Stimulated activated CD8-positive, alpha-beta memory T cell treated with anti-CD3 and anti-CD28 coated beads, Interleukin-4, amount 100 ng/mL, for 1 hour (primary cell): ENCODE data around the gene KCND2.
"Not testable (repeated sequence)": the region's sequence is repeated elsewhere in the genome, so short reads cannot be mapped to it uniquely, and the experiment has no call there.

Experiments
- DNase-seq, 2 donors: peaks; one replicate each; pipeline ENCODE4 v3.0.0-alpha.2; 2020; ENCODE audit warnings: low read depth in 2 of 2, low spot score in 1 of 2

The KCND2 gene

DNA sequence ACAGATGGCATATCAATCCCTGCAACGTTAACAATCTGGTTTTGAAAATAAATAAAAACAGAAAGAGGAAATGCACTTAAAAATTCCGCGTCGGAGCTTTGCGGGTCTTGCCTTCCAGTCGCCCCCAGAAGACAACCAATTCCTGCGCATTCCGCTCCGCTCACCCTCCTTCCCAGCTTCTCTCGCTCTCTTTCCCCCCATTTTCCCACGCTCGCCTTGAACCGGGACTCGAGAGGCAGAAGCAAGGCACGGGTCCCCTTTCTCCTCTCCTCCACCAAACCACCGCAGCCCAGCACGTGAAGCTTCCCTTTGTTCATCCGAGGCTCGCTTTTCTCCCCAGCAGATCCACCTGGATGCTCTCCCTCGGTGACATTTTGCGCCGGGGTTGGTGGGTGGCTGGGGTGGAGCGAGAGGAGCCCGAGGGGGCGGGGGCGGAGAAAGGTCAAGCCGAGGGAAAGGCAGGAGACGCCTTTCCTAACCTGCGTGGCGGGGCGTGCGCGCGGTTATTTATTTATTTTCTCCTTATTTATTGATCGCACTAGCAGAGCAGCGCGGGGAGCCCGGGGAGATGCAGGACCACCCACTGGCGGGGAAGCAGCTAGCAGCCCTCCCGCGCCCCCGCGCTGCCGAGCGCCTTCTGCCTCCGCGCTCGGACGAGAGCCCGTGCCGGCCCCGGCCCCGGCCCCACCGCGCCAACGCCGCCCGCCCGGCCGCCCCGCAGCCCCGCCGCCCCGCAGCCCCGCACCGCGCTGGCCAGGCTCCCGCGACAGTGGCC is at the start of gene KCND2:
Gene KCND2 (plus strand): TSS at position 475 of the 775 bp plus-strand sequence.
- no peak for DNase-seq

DNA sequence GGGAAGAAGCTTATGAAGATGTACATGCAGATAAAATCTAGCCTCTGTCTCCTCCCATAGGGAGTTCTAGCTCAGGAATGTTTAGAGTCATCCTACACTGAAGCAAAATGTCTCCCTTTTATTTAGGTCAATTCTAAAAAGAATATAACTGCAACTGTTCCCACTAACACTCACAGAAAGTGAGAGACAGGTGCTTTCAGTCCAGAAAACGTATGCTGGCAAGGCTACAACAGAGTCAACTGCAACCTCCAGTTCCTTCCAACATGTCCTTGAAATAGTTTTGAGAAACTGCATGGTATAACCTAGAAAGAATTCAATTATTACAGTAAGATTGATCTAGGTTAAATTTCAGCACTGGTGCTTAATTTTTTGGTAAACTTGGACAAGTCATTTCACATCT is 46.8 kb upstream of the KCND2 start:
- no peak for DNase-seq

DNA sequence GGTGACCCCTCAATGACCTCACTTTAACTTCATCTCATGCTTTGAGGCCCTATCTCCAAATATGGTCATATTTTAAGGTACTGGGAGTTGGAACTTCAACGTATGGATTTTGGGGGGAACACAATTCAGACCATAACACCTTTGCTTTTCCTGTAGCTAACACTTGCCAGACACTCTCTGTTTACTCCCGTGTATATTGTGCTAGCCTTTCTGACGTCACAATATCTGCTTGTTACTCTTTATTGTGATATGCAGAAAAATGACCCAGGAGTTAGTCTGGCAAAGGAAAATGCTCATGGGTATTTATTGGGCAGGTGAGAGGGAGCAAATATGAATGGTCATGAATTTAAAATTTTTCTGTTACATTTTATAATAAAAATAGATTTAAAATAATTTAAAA is 45.7 kb upstream of the KCND2 start:
- no peak for DNase-seq

DNA sequence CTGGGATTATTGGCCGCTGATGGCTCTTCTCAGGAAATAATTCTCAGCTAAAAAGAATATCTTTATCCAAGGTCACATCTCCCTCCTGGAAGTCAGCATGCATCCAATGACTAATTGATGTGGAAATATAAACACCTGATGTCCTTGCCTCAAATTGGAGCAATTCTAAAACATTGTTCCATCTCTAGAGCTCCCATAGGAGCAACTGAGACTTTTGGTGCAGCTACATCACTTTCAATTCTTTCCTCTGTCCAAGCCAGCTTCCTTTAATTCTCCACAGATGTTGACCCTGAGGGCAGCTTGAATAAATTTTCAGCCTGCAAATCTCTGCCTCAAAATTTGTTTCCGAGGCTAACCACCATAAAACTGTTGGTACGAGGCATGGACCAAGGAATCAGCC is 43.9 kb upstream of the KCND2 start:
- DNase-seq: no peak

DNA sequence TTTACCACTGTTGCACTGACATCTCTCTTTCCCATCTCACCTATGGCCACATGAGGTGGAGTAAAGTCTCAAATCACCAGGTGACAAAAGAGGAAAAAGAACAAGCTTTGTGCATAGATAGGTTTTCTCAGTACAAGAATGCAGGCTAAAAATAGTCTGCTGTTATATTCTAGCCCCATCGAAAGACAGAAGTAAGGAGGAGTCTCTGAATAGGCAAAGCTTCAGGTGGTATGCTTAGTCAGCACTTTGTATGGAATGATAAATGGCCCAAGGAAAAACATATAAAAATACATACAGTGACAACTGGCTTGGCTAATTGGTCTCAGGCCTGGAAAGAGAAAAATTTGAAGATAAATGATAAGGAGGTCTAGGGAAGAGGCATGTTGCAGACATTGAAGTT is 39.6 kb upstream of the KCND2 start:
- DNase-seq: no peak

DNA sequence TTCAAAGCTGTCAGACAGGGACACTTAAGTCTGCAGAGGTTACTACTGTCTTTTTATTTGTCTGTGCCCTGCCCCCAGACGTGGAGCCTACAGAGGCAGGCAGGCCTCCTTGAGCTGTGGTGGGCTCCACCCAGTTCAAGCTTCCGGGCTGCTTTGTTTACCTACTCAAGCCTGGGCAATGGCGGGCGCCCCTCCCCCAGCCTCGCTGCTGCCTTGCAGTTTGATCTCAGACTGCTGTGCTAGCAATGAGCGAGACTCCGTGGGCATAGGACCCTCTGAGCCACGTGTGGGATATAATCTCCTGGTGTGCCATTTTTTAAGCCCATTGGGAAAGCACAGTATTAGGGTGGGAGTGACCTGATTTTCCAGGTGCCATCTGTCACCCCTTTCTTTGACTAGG is 32.6 kb upstream of the KCND2 start:
- not testable (repeated sequence) for DNase-seq

DNA sequence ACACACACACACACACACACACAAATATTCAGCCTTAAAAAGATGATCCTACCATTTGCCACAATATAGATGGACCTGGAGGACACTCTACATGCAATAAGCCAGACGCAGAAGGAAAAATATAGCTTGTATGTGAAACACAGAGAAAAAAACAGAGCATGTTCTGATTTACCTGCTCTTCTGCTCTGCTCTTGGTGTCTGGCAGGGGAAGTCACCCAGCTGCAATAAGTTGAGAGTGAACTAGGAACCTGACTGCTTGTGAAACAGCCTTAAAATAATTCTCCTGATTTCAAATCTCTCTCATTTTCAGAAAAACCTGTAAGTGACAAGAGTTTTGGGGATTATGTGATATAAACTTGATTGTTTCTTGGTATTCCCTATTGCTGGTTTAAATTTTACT is 31.0 kb upstream of the KCND2 start:
- DNase-seq: no peak

DNA sequence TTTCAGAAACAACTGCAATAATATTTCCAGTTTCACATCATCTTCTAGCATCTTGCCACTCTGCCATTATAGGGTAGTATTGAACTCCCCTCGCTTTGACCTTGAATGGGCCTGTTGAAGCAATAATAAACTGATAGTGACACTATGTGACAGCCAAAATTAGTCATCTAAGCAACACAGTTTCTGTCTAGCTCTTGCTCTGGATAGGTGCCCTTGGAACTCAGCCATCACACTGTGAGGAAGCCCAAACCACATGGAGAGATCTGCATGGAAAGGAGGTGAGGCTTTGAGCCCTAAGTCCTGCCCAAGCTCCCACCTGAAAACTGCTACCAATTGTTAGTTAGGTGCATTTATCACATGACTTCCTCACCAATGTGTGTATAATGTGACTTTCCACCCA is 18.1 kb upstream of the KCND2 start:
- no peak for DNase-seq

DNA sequence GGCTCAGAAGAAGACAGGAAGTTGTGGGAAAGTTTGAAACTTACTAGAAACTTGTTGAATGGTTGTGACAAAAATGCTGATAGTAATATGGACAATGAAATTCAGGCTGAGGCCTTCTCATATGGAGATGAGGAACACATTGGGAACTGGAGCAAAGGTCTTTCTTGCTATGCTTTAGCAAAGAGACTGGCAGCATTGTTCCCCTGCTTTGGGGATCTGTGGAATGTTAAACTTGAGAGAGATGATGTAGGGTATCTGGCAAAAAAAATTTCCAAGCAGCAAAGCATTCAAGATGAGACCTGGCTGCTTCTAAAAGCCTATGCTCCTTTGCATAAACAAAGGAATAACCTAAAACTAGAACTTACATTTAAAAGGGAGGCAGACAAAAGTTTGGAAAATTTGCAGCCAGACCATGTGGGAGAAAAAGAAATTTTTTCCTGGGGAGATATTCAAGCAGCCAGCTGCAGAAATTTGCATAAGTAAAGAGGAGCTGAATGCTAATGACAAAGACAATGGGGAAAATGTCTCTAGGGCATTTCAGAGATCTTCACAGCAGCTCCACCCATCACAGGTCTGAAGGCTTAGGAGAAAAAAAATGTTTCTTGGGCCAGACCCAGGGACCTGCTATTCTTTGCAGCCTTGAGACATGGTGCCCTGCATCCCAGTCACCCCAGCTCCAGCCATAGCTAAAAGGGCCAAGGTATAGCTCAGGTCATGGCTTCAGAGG is 16.5 kb upstream of the KCND2 start:
- DNase-seq: no peak

DNA sequence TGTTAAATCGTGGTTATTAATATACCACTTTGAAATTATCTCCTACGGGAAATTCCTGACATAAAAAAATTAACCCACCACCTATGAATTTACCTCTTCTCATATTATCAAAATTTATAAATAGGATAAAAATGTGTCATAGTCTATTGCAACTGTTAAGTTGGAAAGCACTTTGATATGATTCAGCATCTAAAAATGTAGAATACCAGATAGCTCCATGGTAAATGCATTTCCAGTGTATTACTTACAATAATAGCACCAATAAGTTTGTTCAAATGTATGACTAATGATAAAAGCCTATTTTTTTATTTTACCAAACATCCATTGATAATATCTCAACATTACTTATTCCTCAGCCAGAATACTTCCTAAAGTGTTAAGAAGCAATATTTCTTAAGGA is 13.6 kb upstream of the KCND2 start:
- DNase-seq: no peak

DNA sequence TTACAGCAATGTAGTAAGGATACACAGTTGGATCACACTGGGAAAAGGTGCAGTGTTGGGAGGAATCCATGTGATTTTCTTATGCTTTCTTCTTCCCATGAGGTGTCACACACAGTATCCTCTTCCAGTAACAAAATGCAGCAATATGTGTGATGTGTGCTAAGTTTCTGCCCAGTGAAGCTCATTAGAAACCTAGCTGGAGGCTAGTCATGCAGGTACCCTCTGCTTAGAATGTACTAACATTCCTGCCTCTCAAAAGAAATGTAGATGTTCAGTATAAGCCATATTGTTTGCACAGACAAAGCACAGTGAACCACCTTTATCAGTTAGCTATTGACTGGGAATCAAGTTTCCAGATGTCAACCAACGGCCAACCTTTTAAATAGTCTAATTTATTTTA is 12.9 kb upstream of the KCND2 start:
- DNase-seq: no peak

DNA sequence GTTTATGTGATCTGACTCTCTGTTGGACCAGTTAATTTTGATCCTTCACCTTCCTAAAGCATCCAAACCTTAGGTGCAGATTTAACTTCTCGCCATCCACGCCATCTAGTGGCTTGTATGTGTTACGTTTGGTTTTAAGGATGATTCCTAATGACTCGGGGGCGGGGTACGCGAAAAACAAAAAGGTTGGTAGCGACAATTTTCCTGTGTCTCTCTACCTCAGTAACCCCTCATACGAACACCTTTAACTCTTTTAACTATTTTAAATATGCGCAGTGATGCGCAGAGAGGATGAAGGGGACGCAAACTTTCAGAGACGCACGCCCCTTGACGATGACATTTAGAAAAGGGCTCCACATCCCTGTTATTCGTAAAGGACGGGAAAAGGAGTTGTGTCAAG is 714 bp upstream of the KCND2 start:
- no peak for DNase-seq

DNA sequence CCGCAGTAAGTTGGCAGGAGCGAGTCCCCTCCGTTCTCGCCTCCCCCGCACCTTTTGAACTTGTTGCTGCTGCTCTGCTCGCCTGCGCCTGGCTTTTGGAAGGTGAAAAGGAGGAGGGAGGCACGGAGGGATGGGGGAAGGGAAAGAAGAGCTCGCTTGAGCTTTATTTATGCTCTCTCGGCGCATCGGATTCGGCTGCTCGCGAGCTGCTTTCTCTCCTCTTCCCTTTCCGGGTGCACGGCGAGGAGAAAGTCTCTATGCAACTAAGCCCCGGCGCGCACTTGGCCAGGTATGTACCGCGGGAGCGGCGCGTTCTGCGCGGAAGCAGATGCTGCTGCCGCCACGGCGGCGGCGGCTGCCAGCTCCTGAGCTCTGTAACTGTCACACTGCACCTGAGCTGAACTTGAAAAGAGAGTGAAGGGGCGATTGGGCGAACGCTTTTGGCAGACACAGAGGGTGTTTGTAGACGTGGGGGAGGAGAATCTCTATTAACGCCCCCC is 551 bp downstream of the KCND2 start:
- DNase-seq: no peak

DNA sequence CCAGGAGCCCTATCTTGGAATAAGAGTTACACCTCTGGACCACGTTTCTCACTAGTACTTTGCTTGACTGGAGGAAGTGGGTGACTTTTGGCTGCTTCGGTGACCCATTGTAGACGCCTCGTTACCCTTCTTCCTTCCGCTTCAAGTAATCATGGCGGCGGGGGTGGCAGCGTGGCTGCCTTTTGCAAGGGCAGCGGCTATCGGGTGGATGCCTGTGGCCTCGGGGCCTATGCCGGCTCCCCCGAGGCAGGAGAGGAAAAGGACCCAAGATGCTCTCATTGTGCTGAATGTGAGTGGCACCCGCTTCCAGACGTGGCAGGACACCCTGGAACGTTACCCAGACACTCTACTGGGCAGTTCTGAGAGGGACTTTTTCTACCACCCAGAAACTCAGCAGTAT is 1.5 kb downstream of the KCND2 start:
- DNase-seq: no peak

DNA sequence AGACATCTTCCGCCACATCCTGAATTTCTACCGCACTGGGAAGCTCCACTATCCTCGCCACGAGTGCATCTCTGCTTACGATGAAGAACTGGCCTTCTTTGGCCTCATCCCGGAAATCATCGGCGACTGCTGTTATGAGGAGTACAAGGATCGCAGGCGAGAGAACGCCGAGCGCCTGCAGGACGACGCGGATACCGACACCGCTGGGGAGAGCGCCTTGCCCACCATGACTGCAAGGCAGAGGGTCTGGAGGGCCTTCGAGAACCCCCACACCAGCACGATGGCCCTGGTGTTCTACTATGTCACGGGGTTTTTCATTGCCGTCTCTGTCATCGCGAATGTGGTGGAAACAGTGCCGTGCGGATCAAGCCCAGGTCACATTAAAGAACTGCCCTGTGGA is 1.9 kb downstream of the KCND2 start:
- DNase-seq: no peak

DNA sequence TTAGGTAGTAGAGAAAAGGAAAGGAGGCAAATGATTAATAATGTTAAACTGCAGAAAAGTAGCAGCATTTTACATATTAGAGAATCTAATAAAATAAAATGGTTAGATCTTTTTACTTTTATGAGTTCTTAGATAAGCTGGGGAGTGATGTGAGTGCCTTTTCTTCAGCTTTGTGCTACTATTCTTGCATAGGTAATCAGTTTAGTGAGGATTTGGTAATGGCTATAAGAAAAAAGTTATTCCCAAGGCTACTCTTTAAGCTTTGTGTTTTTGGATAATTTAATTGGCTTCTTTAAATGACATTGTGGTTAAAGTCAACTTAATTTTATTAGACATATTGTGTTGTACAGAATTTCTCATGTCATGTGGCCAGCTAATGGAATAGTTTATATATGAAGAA is 3.7 kb downstream of the KCND2 start:
- DNase-seq: no peak

DNA sequence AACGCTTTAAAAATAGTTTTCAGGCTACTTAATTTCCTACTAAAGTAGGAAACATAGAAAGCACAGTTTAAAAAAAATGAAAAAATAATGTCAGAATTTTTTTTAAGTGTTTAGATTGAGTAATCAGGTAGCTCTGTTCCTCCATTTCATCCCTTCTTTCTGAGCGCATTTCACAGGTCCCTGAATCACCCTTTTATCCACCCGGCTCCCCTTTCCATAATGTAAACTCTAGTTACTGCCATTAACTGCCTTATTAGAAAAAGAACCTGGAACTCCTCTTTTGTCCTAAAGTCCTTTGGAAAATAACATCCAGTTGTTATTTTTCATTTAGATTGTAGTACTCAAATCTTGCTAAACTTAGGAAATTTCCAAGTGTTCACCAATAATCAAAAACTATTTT is 5.8 kb downstream of the KCND2 start:
- no peak for DNase-seq

DNA sequence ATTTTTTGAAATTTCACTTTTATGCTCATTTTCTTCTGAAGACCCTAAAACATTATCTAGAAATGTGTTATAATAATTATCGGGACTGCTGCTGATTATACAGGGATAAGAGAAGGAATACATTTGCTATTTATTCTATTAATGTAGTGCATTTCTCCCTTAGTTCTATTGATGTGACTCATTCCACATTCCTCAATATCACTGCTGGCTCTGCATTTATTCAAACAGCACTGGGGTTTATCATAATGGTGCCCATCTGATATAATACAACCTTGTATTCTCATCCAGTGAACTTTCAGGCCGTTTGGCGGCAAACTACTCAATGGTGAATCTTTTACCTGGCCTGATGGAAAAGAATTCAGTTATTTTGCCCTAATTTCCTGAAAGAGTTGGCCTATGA is 7.8 kb downstream of the KCND2 start:
- no peak for DNase-seq

DNA sequence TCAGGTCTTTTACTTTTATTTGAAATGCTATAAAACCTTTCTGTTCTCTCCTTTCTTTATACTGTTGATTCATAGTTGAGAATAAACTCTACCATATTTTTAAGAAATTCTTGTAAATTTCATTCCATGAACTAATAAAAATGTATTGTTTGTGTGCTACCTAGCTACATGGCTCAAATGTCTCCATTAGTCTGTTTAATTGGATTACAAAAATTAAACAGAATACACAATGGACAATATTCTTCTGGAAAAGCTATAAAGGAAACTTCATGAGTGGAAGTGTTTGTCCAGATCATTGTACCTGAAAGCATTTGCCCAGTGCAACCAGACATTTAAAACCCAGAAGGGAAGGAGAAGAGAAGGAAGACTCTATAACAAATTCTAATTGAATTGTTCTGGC is 20.1 kb downstream of the KCND2 start:
- DNase-seq: no peak

DNA sequence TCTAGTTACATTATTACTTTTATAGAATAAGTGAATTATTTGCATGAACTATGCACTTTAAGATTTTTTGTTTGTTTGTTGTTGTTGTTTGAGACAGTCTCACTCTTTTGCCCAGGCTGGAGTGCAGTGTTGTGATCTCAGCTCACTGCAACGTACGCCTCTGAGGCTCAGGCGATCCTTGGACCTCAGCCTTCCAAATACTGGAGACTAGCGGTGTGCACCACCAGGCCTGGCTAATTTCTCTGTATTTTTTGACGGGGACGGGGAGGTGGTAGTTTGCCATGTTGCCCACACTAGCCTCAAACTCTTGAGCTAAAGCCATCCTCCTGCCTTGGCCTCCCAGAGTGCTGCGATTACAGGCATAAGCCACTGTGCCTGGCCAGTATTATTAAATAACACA is 29.2 kb downstream of the KCND2 start:
- DNase-seq: no peak

DNA sequence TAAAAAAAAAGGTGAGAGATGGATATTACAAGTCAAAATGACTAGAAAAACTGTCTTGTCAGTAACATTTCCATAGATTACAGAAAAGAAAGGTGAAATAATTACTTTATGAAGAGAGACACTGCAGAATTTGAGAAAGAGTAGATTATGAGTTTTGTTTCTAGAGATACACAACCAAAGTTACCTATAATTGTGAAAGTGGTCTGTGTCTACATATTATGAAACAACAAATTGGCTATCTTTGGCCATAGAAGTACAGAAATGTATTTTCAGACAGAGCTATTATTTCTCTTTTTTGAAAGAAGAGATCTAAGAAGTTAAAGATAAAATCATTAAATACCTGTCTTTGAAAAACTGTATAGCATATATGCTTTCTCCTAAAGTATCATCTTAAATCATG is 30.1 kb downstream of the KCND2 start:
- DNase-seq: no peak

DNA sequence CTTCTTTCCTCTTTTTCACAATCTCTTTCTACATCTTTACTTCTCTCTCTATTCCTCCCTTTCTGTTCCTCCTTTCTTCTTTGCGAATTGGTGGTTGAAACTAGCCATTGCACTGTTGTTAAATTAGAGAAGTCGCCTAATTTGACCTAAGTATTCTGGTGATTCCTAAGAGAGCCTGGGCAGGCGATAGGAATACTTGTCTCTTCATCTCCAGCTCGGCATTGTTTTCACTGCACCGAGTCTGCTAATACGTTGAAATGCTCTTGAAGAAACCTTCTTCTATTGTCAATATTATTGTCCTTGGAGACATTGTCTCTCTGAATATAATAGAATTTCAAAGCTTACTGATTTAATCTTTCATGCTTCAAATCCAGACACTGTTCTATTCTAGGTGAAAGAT is 31.7 kb downstream of the KCND2 start:
- no peak for DNase-seq
